Epithelial cell of alveolus of lung (primary cell): Measurements from ENCODE around the gene DYNLRB1. TPM values are rescaled to one million over a fixed set of nuclear protein-coding genes. Genes with fewer than 3 reads are reported as not detected.

Source experiments
- total RNA-seq: library from RNA; depleted of rRNA; stranded (reverse); fragments of >200 nt; gene quantifications from 2 replicates; pipeline ENCODE4 v1.2.1, GENCODE V29; 2015

DYNLRB1 gene
- total RNA-seq = 158 and 161 TPM in 2 replicates

DNA sequence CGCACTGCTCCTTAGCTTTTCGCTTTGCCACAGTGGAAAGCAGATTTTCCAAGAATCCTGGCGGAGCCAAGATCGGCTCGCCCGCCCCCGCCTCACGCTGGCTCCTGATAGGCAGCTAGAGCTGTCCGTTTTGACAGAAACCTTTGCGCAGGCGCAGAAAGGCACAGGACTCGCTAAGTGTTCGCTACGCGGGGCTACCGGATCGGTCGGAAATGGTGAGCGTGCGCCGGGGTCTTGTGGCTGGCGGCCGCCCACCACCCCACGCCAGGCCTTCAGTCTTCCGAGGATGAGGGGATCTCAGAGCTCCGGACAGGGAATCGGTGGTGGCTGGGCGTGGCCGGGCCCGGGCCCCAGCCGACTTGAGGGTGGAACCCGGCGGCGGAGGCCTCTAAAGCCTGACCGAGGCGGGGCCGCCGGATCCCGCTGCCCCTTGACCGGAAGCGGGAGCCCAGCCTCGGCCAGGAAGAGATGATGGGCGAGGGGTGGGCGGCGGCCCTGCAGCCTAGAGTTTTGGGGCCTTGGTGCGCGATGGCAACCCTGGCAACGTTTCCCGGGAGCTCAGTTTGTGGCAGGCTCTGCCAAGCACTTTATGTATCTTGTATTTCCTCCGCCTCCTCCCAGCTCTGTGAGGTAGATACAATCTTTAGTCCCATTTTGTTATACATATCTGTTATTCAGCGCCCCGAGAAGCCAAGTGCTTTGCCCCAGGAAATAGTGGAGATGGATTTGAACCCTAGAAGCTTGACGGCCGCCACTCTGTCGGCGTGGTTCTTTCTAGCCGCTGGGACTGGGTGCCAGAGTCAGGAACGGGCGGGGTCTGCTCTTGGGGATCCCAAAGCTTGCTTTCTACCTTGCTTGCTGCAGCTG lies at the start of gene DYNLRB1:
Gene DYNLRB1, plus strand, starts transcription at position 176 of the 867 bp plus-strand sequence. Its CDS starts 37 bp downstream, at position 213.

DNA sequence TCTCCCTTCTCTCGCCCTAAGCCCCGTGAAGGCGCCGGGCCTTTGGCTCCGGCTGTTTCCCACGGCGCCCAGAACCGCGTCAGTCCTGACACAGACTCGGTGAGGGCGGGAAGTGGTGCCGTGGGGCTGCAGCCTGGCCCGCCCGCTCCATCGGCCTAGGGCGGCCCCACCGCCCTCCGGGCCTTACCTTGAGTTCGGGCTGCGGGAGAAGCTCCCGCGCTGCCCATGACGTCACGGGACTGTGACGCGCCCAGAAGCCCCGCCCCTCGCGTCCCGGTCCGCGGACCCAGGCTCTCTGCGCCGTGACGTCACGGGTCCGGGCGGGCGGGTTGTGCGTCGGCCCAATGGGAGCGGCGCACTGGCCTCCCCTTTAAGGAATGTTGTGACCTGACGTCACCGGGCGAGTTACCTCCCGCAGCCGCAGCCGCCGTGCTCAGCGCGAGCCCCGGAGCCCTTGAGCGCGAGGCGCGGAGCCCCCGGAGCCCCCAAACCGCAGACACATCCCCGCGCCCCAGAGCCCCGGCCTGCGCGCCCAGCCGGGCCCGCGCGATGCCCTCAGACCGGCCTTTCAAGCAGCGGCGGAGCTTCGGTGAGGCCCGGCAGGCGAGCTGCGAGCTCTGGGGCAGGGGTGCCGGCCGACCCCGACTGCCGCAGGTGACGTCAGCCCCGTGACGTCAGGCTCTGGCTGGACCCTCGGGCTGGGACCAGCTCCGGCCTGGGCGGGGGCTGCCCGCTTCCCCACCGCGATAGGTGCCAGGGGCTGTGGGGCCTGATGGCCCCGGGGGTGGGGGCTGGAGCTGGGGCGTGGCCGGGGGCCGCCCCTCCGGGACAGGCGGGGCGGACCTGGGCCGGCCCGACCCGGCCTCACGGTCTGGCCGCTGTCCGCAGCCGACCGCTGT lies 42.3 kb downstream of the DYNLRB1 start, which contains the start of gene MAP1LC3A:
Gene MAP1LC3A, plus strand, starts transcription at position 399 of the 899 bp plus-strand sequence. Its CDS starts 151 bp downstream, at position 550.

Other genes with a start within 250 kb of the DYNLRB1 start
- 157 and 194 TPM in 2 replicates for gene AHCY, start 213.1 kb upstream of the DYNLRB1 start, total RNA-seq
- 41.8 and 48.5 TPM in 2 replicates for gene ITCH, start 153.1 kb upstream of the DYNLRB1 start, total RNA-seq
- 52.6 and 60.4 TPM in 2 replicates for gene MAP1LC3A, start 42.3 kb downstream of the DYNLRB1 start, total RNA-seq
- 13.0 and 15.5 TPM in 2 replicates for gene PIGU, start 160.7 kb downstream of the DYNLRB1 start, total RNA-seq
- gene TP53INP2, start 187.9 kb downstream of the DYNLRB1 start, total RNA-seq = 6.9 and 18.0 TPM in 2 replicates